IPS-18a (cell line): ENCODE data around the gene OR51D1.
A peak's percentile ranks its signal among the peaks of the same experiment; 100 is the strongest.

Experiments used
- H3K27ac ChIP-seq: one replicate; pipeline ENCODE4 v1.5.1; 2013; ENCODE audit warnings: low read length
- H3K27me3 ChIP-seq: one replicate; pipeline ENCODE4 v1.6.1; 2013; ENCODE audit warnings: mild to moderate bottlenecking, low read length; ENCODE audit not compliant: control insufficient read depth, insufficient read depth
- H3K36me3 ChIP-seq: one replicate; pipeline ENCODE4 v1.6.1; 2013; ENCODE audit warnings: low read depth, low read length; ENCODE audit not compliant: control insufficient read depth
- H3K4me1 ChIP-seq: one replicate; pipeline ENCODE4 v1.6.1; 2013; ENCODE audit warnings: low read depth, low read length; ENCODE audit not compliant: control insufficient read depth
- H3K4me3 ChIP-seq: one replicate; pipeline ENCODE4 v1.5.1; 2013; ENCODE audit warnings: low read length
- H3K9ac ChIP-seq: one replicate; pipeline ENCODE4 v1.6.1; 2013; ENCODE audit warnings: mild to moderate bottlenecking, low read length, moderate library complexity
- H3K9me3 ChIP-seq: one replicate; pipeline ENCODE4 v1.6.1; 2013; ENCODE audit warnings: low read depth, low read length; ENCODE audit not compliant: control insufficient read depth

The OR51D1 gene

GRCh38 chr11:4636962-4637661 is at the start of gene OR51D1:
TSS of gene OR51D1 (plus strand) at chr11:4637477. CDS start at chr11:4639791, 2,314 bp downstream.
- no peak within 1 kb of the TSS for H3K27ac ChIP-seq
- no peaks in the 10 kb centered on the region for H3K9me3 ChIP-seq
- no peak within 1 kb of the TSS for H3K9ac ChIP-seq
- H3K4me3 ChIP-seq: peak within 1 kb of the TSS; percentile 32
- H3K27me3 ChIP-seq: peaks cover 11% of the 10 kb centered on the region
- H3K36me3 ChIP-seq: no peaks in the 10 kb centered on the region
- no peaks in the 10 kb centered on the region for H3K4me1 ChIP-seq

- Histone ChIP-seq H3K27me3 (no peaks in the 10 kb centered on the region), H3K36me3 (no peaks in the 10 kb centered on the region), H3K9ac (no peak overlapping the region), H3K27ac (no peak overlapping the region), H3K4me1 (no peaks in the 10 kb centered on the region), H3K4me3 (no peak overlapping the region), H3K9me3 (no peaks in the 10 kb centered on the region)
These were observed 48.3 kb upstream of the OR51D1 start for GRCh38 chr11:4589017-4589416.

- Histone ChIP-seq H3K4me1 (no peaks in the 10 kb centered on the region), H3K9me3 (no peaks in the 10 kb centered on the region), H3K27me3 (no peaks in the 10 kb centered on the region)
These were observed 43.5 kb upstream of the OR51D1 start, which contains the start of gene OR52I1 for GRCh38 chr11:4593739-4594138. TSS of gene OR52I1 (plus strand) at chr11:4594039. CDS start at chr11:4594039, 0 bp downstream.

GRCh38 chr11:4605057-4605456 is 32.2 kb upstream of the OR51D1 start:
- Histone ChIP-seq H3K9me3 (no peaks in the 10 kb centered on the region), H3K36me3 (no peaks in the 10 kb centered on the region), H3K9ac (no peak overlapping the region), H3K27me3 (peaks cover 7% of the 10 kb centered on the region), H3K4me1 (peaks cover 8% of the 10 kb centered on the region), H3K27ac (no peak overlapping the region), H3K4me3 (no peak overlapping the region)

More at GRCh38 chr11:4593739-4594138, 43.5 kb upstream of the OR51D1 start, which contains the start of gene OR52I1:
- Histone ChIP-seq H3K36me3 (no peaks in the 10 kb centered on the region), H3K4me3 (no peak within 1 kb of the TSS), H3K27ac (no peak within 1 kb of the TSS), H3K9ac (no peak within 1 kb of the TSS)

- Histone ChIP-seq H3K9me3 (no peaks in the 10 kb centered on the region), H3K4me1 (peaks cover 8% of the 10 kb centered on the region), H3K27ac (no peak overlapping the region), H3K36me3 (no peaks in the 10 kb centered on the region), H3K4me3 (peak overlapping the region; percentile 84), H3K9ac (no peak overlapping the region), H3K27me3 (peaks cover 7% of the 10 kb centered on the region)
These were observed 30.9 kb upstream of the OR51D1 start for GRCh38 chr11:4606231-4607015.

- Histone ChIP-seq H3K27ac (no peak overlapping the region), H3K4me1 (peaks cover 8% of the 10 kb centered on the region), H3K9me3 (no peaks in the 10 kb centered on the region), H3K27me3 (peaks cover 7% of the 10 kb centered on the region), H3K9ac (peak overlapping the region; percentile 73), H3K36me3 (no peaks in the 10 kb centered on the region), H3K4me3 (peak overlapping the region; percentile 84)
These were observed 30.2 kb upstream of the OR51D1 start for GRCh38 chr11:4607096-4607495.

GRCh38 chr11:4607781-4608666 is 29.3 kb upstream of the OR51D1 start, which contains the start of gene TRIM68:
TSS of gene TRIM68 (minus strand) at chr11:4608231. CDS start at chr11:4605504, 2,727 bp downstream.
- Histone ChIP-seq H3K9me3 (no peaks in the 10 kb centered on the region), H3K27me3 (peaks cover 7% of the 10 kb centered on the region), H3K9ac (peak within 1 kb of the TSS; percentile 73), H3K36me3 (no peaks in the 10 kb centered on the region), H3K27ac (no peak within 1 kb of the TSS), H3K4me3 (peak within 1 kb of the TSS; percentile 84), H3K4me1 (peaks cover 8% of the 10 kb centered on the region)

GRCh38 chr11:4610258-4610935 is 26.9 kb upstream of the OR51D1 start:
- Histone ChIP-seq H3K9ac (no peak overlapping the region), H3K36me3 (no peaks in the 10 kb centered on the region), H3K27me3 (peaks cover 7% of the 10 kb centered on the region), H3K4me3 (no peak overlapping the region), H3K4me1 (peaks cover 8% of the 10 kb centered on the region), H3K27ac (no peak overlapping the region), H3K9me3 (no peaks in the 10 kb centered on the region)

- no peak overlapping the region for H3K4me3 ChIP-seq
- peaks cover 7% of the 10 kb centered on the region for H3K27me3 ChIP-seq
These were observed 25.3 kb upstream of the OR51D1 start for GRCh38 chr11:4611986-4612385.

GRCh38 chr11:4615856-4616444 is 21.3 kb upstream of the OR51D1 start:
- no peaks in the 10 kb centered on the region for H3K4me1 ChIP-seq
- H3K27me3 ChIP-seq: no peaks in the 10 kb centered on the region
- no peak overlapping the region for H3K9ac ChIP-seq
- H3K36me3 ChIP-seq: no peaks in the 10 kb centered on the region
- no peak overlapping the region for H3K4me3 ChIP-seq
- H3K9me3 ChIP-seq: no peaks in the 10 kb centered on the region
- no peak overlapping the region for H3K27ac ChIP-seq

More at GRCh38 chr11:4611986-4612385, 25.3 kb upstream of the OR51D1 start:
- Histone ChIP-seq H3K36me3 (no peaks in the 10 kb centered on the region), H3K9ac (no peak overlapping the region), H3K27ac (no peak overlapping the region), H3K4me1 (peaks cover 5% of the 10 kb centered on the region), H3K9me3 (no peaks in the 10 kb centered on the region)
